ENCODE results near the gene COL16A1. TPM values are rescaled to one million over a fixed set of nuclear protein-coding genes. Genes with fewer than 3 reads are reported as not detected.
A peak's percentile ranks its signal among the peaks of the same experiment; 100 is the strongest.

COL16A1 gene
- total RNA-seq, 2 experiments from 2014 or later, result 0.34 TPM; not detected in 1

- ATAC-seq, result no peak
- H3K27me3 Mint-ChIP-seq, result peaks cover 4% of the 10 kb centered on the region
- peaks cover 3% of the 10 kb centered on the region for H3K4me1 Mint-ChIP-seq (ENCODE audit: low read depth)
- POLR2A ChIA-PET, result interaction anchor here (2.2 kb wide), 1 partner anchor 124 kb away, joined by 10 read pairs; no protein-coding TSS in a partner anchor
- intact Hi-C loops (cut with micrococcal nuclease), result loop anchor here (5.0 kb wide), 2 partner anchors 38 to 128 kb away; partner anchors contain the start of gene COL16A1
- TF ChIP-seq CTCF (IDR thresholded peaks at IDR 0.05), result no peak
- H3K9me3 Mint-ChIP-seq, result no peaks in the 10 kb centered on the region
- DNase-seq, result no peak
- no peak overlapping the region for H3K4me3 Mint-ChIP-seq
- CTCF ChIA-PET, result interaction anchor here (0.6 to 3.4 kb wide), 12 partner anchors 9 to 125 kb away, joined by 3 to 50 read pairs (median 4); partner anchors contain the start of genes COL16A1 and PEF1
- no peaks in the 10 kb centered on the region for H3K36me3 Mint-ChIP-seq (ENCODE audit: low read depth)
- no peak overlapping the region for H3K27ac Mint-ChIP-seq
Observed at GRCh38 chr1:31664528-31664927, 39.3 kb downstream of the COL16A1 start.

GRCh38 chr1:31663622-31664452 lies 40.0 kb downstream of the COL16A1 start:
- DNase-seq, result peak; percentile 64
- Mint-ChIP-seq H3K4me3 (no peak overlapping the region), H3K27me3 (peaks cover 2% of the 10 kb centered on the region), H3K4me1 (ENCODE audit: low read depth) (no peaks in the 10 kb centered on the region), H3K27ac (no peak overlapping the region), H3K36me3 (ENCODE audit: low read depth) (no peaks in the 10 kb centered on the region), H3K9me3 (no peaks in the 10 kb centered on the region)
- intact Hi-C loops (cut with micrococcal nuclease), result loop anchor here (5.0 kb wide), 2 partner anchors 38 to 128 kb away; partner anchors contain the start of gene COL16A1
- peak; percentile 81 for TF ChIP-seq CTCF (IDR thresholded peaks at IDR 0.05)
- ChIA-PET POLR2A (interaction anchor here (2.2 kb wide), 1 partner anchor 125 kb away, joined by 10 read pairs; no protein-coding TSS in a partner anchor), CTCF (interaction anchor here (0.6 to 3.4 kb wide), 19 partner anchors 8 to 147 kb away, joined by 3 to 50 read pairs (median 5); partner anchors contain the start of genes COL16A1 and PEF1)
- peak; percentile 84 for ATAC-seq

GRCh38 chr1:31662463-31662862 lies 41.4 kb downstream of the COL16A1 start:
- Mint-ChIP-seq H3K27me3 (peaks cover 2% of the 10 kb centered on the region), H3K4me3 (no peak overlapping the region), H3K36me3 (ENCODE audit: low read depth) (no peaks in the 10 kb centered on the region), H3K27ac (no peak overlapping the region), H3K4me1 (ENCODE audit: low read depth) (no peaks in the 10 kb centered on the region), H3K9me3 (no peaks in the 10 kb centered on the region)
- DNase-seq (no peak), ATAC-seq (no peak)
- intact Hi-C loops (cut with micrococcal nuclease), result loop anchor here (5.0 kb wide), 2 partner anchors 40 to 130 kb away; partner anchors contain the start of gene COL16A1
- TF ChIP-seq CTCF (IDR thresholded peaks at IDR 0.05), result no peak
- CTCF ChIA-PET, result interaction anchor here (0.9 to 3.0 kb wide), 9 partner anchors 11 to 148 kb away, joined by 3 to 25 read pairs (median 5); partner anchors contain the start of genes COL16A1 and PEF1
- POLR2A ChIA-PET, result interaction anchor here (0.7 kb wide), 1 partner anchor 43 kb away, joined by 3 read pairs; no protein-coding TSS in a partner anchor

GRCh38 chr1:31661856-31662255 lies 42.0 kb downstream of the COL16A1 start:
- Mint-ChIP-seq H3K4me3 (no peak overlapping the region), H3K36me3 (ENCODE audit: low read depth) (no peaks in the 10 kb centered on the region), H3K27me3 (peaks cover 2% of the 10 kb centered on the region), H3K27ac (no peak overlapping the region), H3K4me1 (ENCODE audit: low read depth) (no peaks in the 10 kb centered on the region), H3K9me3 (no peaks in the 10 kb centered on the region)
- CTCF ChIA-PET, result interaction anchor here (1.7 to 3.0 kb wide), 3 partner anchors 56 to 127 kb away, joined by 5 to 25 read pairs (median 8); no protein-coding TSS in a partner anchor
- TF ChIP-seq CTCF (IDR thresholded peaks at IDR 0.05), result no peak
- intact Hi-C loops (cut with micrococcal nuclease), result loop anchor here (5.0 kb wide), 2 partner anchors 40 to 130 kb away; partner anchors contain the start of gene COL16A1
- DNase-seq (no peak), ATAC-seq (no peak)
- POLR2A ChIA-PET, result interaction anchor here (1.0 to 1.2 kb wide), 2 partner anchors 53 to 127 kb away, joined by 3 to 4 read pairs; no protein-coding TSS in a partner anchor

Data from activated CD8-positive, alpha-beta T cell treated with anti-CD3 and anti-CD28 coated beads for 36 hours (primary cell).